Astrocyte (in vitro differentiated cells and primary cell): ENCODE results near the gene ADAMTS20.

Source experiments
- CTCF ChIP-seq: IDR thresholded peaks from 2 replicates; pipeline ENCODE4 v1.5.1; 2011; ENCODE audit warnings: low read depth, mild to moderate bottlenecking, inconsistent platforms, low read length, moderate library complexity; ENCODE audit not compliant: insufficient read depth
- EZH2 ChIP-seq: IDR thresholded peaks from 2 replicates; pipeline ENCODE4 v1.6.1; 2012; ENCODE audit warnings: mild to moderate bottlenecking, low read length, inconsistent platforms; ENCODE audit not compliant: insufficient read depth

GRCh38 chr12:43579206-43579605 lies 27.2 kb upstream of the ADAMTS20 start:
- TF ChIP-seq CTCF = no peak
- no peak for TF ChIP-seq EZH2
